ENCODE data around the gene AGAP6.
"Not testable (repeated sequence)": the region's sequence is repeated elsewhere in the genome, so short reads cannot be mapped to it uniquely, and the experiment has no call there.

Gene AGAP6

GRCh38 chr10:49970331-49970857 lies 17.8 kb upstream of the AGAP6 start:
- H3K4me1 ChIP-seq (ENCODE audit: control insufficient read depth in 2 of 2, insufficient read depth in 1 of 2, low read depth in 1 of 2, low read length in 2 of 2); H3K4ac ChIP-seq (ENCODE audit: low read length); H2BK5ac ChIP-seq (ENCODE audit: low read length); H3K14ac ChIP-seq (ENCODE audit: low read length); DNase-seq (ENCODE audit: low spot score); H2BK12ac ChIP-seq (ENCODE audit: low read length); H3K4me3 ChIP-seq (ENCODE audit: low read length in 2 of 2); H3K23ac ChIP-seq (ENCODE audit: low read depth, low read length, poor library complexity); H3K18ac ChIP-seq (ENCODE audit: low read length); H2BK120ac ChIP-seq (ENCODE audit: low read depth, low read length); H4K8ac ChIP-seq (ENCODE audit: low read depth, low read length); H2BK15ac ChIP-seq (ENCODE audit: low read length); H2AFZ ChIP-seq (ENCODE audit: low read length); H3K4me2 ChIP-seq (ENCODE audit: insufficient read depth, low read length, poor library complexity, severe bottlenecking); H3K27ac ChIP-seq (replicated peaks; ENCODE audit: low read length); H3K36me3 ChIP-seq (replicated peaks in 1 of 2; ENCODE audit: control insufficient read depth in 2 of 2, insufficient read depth in 2 of 2, low read length in 2 of 2); H3K27me3 ChIP-seq (ENCODE audit: control insufficient read depth in 3 of 3, insufficient read depth in 3 of 3, low read depth in 1 of 3, low read length in 3 of 3); H2AK5ac ChIP-seq (ENCODE audit: low read depth, low read length); H4K91ac ChIP-seq (ENCODE audit: low read depth, low read length, poor library complexity); H3K9ac ChIP-seq (ENCODE audit: low read depth, low read length, poor library complexity); H3K79me1 ChIP-seq (ENCODE audit: low read depth, low read length); H3K9me3 ChIP-seq (replicated peaks in 1 of 2; ENCODE audit: control insufficient read depth in 2 of 2, insufficient read depth in 1 of 2, low read depth in 1 of 2, low read length in 2 of 2): not testable (repeated sequence)
- WGBS, 2 donors (ENCODE audit: extremely low coverage in 2 of 2, insufficient read length in 2 of 2, insufficient replicate concordance in 1 of 2), result no CpG with 5 or more reads among the region's 37 CpGs

GRCh38 chr10:49971466-49971865 lies 16.7 kb upstream of the AGAP6 start:
- H3K23ac ChIP-seq (ENCODE audit: low read depth, low read length, poor library complexity); H3K18ac ChIP-seq (ENCODE audit: low read length); H3K4me2 ChIP-seq (ENCODE audit: insufficient read depth, low read length, poor library complexity, severe bottlenecking); H2AFZ ChIP-seq (ENCODE audit: low read length); H3K4ac ChIP-seq (ENCODE audit: low read length); H2BK120ac ChIP-seq (ENCODE audit: low read depth, low read length); H3K14ac ChIP-seq (ENCODE audit: low read length); H2BK12ac ChIP-seq (ENCODE audit: low read length); H3K27ac ChIP-seq (replicated peaks; ENCODE audit: low read length); H3K9me3 ChIP-seq (replicated peaks in 1 of 2; ENCODE audit: control insufficient read depth in 2 of 2, insufficient read depth in 1 of 2, low read depth in 1 of 2, low read length in 2 of 2); H2BK5ac ChIP-seq (ENCODE audit: low read length); H3K36me3 ChIP-seq (replicated peaks in 1 of 2; ENCODE audit: control insufficient read depth in 2 of 2, insufficient read depth in 2 of 2, low read length in 2 of 2); H3K4me1 ChIP-seq (ENCODE audit: control insufficient read depth in 2 of 2, insufficient read depth in 1 of 2, low read depth in 1 of 2, low read length in 2 of 2); H3K27me3 ChIP-seq (ENCODE audit: control insufficient read depth in 3 of 3, insufficient read depth in 3 of 3, low read depth in 1 of 3, low read length in 3 of 3); H3K79me1 ChIP-seq (ENCODE audit: low read depth, low read length); DNase-seq (ENCODE audit: low spot score); H4K91ac ChIP-seq (ENCODE audit: low read depth, low read length, poor library complexity); H4K8ac ChIP-seq (ENCODE audit: low read depth, low read length); H3K9ac ChIP-seq (ENCODE audit: low read depth, low read length, poor library complexity); H3K4me3 ChIP-seq (ENCODE audit: low read length in 2 of 2); H2BK15ac ChIP-seq (ENCODE audit: low read length); H2AK5ac ChIP-seq (ENCODE audit: low read depth, low read length): not testable (repeated sequence)
- no CpG with 5 or more reads among the region's 2 CpGs for WGBS, 2 donors (ENCODE audit: extremely low coverage in 2 of 2, insufficient read length in 2 of 2, insufficient replicate concordance in 1 of 2)

GRCh38 chr10:49972094-49972493 lies 16.1 kb upstream of the AGAP6 start:
- H4K8ac ChIP-seq (ENCODE audit: low read depth, low read length); H3K4me1 ChIP-seq (ENCODE audit: control insufficient read depth in 2 of 2, insufficient read depth in 1 of 2, low read depth in 1 of 2, low read length in 2 of 2); H2BK12ac ChIP-seq (ENCODE audit: low read length); H3K4me3 ChIP-seq (ENCODE audit: low read length in 2 of 2); H2AFZ ChIP-seq (ENCODE audit: low read length); DNase-seq (ENCODE audit: low spot score); H3K9me3 ChIP-seq (replicated peaks in 1 of 2; ENCODE audit: control insufficient read depth in 2 of 2, insufficient read depth in 1 of 2, low read depth in 1 of 2, low read length in 2 of 2); H3K18ac ChIP-seq (ENCODE audit: low read length); H3K14ac ChIP-seq (ENCODE audit: low read length); H2BK5ac ChIP-seq (ENCODE audit: low read length); H3K27ac ChIP-seq (replicated peaks; ENCODE audit: low read length); H3K79me1 ChIP-seq (ENCODE audit: low read depth, low read length); H3K27me3 ChIP-seq (ENCODE audit: control insufficient read depth in 3 of 3, insufficient read depth in 3 of 3, low read depth in 1 of 3, low read length in 3 of 3); H3K36me3 ChIP-seq (replicated peaks in 1 of 2; ENCODE audit: control insufficient read depth in 2 of 2, insufficient read depth in 2 of 2, low read length in 2 of 2); H3K23ac ChIP-seq (ENCODE audit: low read depth, low read length, poor library complexity); H4K91ac ChIP-seq (ENCODE audit: low read depth, low read length, poor library complexity); H2BK15ac ChIP-seq (ENCODE audit: low read length); H2BK120ac ChIP-seq (ENCODE audit: low read depth, low read length); H3K9ac ChIP-seq (ENCODE audit: low read depth, low read length, poor library complexity); H3K4me2 ChIP-seq (ENCODE audit: insufficient read depth, low read length, poor library complexity, severe bottlenecking); H3K4ac ChIP-seq (ENCODE audit: low read length); H2AK5ac ChIP-seq (ENCODE audit: low read depth, low read length): not testable (repeated sequence)
- no CpG with 5 or more reads among the region's 3 CpGs for WGBS, 2 donors (ENCODE audit: extremely low coverage in 2 of 2, insufficient read length in 2 of 2, insufficient replicate concordance in 1 of 2)

DNA sequence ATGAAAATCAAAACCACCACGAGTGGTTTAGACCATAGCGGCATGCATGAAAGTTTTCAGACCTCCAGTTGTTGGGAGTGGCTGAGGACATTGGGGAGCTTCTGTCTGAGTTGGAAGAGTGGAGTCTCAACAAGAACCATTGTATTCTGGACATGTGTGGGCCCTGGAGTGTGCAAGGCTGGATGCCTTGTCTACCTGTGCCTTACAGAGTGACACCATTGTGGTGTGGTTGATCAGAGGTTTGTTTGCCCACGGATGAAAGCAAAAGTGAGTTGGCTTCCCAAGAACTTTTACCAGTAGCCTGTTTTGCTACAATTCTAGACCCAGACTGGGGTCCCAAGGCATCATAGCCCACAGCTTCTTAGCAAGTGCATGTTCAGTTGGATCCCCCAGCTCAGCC lies 10.4 kb upstream of the AGAP6 start:
- not testable (repeated sequence) for H3K14ac ChIP-seq (ENCODE audit: low read length); H4K8ac ChIP-seq (ENCODE audit: low read depth, low read length); DNase-seq (ENCODE audit: low spot score); H2AFZ ChIP-seq (ENCODE audit: low read length); H3K4me2 ChIP-seq (ENCODE audit: insufficient read depth, low read length, poor library complexity, severe bottlenecking); H3K36me3 ChIP-seq (replicated peaks in 1 of 2; ENCODE audit: control insufficient read depth in 2 of 2, insufficient read depth in 2 of 2, low read length in 2 of 2); H3K27ac ChIP-seq (replicated peaks; ENCODE audit: low read length); H2BK120ac ChIP-seq (ENCODE audit: low read depth, low read length); H3K9me3 ChIP-seq (replicated peaks in 1 of 2; ENCODE audit: control insufficient read depth in 2 of 2, insufficient read depth in 1 of 2, low read depth in 1 of 2, low read length in 2 of 2); H3K27me3 ChIP-seq (ENCODE audit: control insufficient read depth in 3 of 3, insufficient read depth in 3 of 3, low read depth in 1 of 3, low read length in 3 of 3); H2BK5ac ChIP-seq (ENCODE audit: low read length); H3K4me1 ChIP-seq (ENCODE audit: control insufficient read depth in 2 of 2, insufficient read depth in 1 of 2, low read depth in 1 of 2, low read length in 2 of 2); H4K91ac ChIP-seq (ENCODE audit: low read depth, low read length, poor library complexity); H3K4ac ChIP-seq (ENCODE audit: low read length); H3K79me1 ChIP-seq (ENCODE audit: low read depth, low read length); H3K18ac ChIP-seq (ENCODE audit: low read length); H3K23ac ChIP-seq (ENCODE audit: low read depth, low read length, poor library complexity); H2BK12ac ChIP-seq (ENCODE audit: low read length); H3K4me3 ChIP-seq (ENCODE audit: low read length in 2 of 2); H2BK15ac ChIP-seq (ENCODE audit: low read length); H3K9ac ChIP-seq (ENCODE audit: low read depth, low read length, poor library complexity); H2AK5ac ChIP-seq (ENCODE audit: low read depth, low read length)
- WGBS, 2 donors (ENCODE audit: extremely low coverage in 2 of 2, insufficient read length in 2 of 2, insufficient replicate concordance in 1 of 2), result no CpG with 5 or more reads among the region's 3 CpGs

All from neuronal stem cell (in vitro differentiated cells).